ENCODE data around the gene KISS1R. TPM values are rescaled to one million over a fixed set of nuclear protein-coding genes. Genes with fewer than 3 reads are reported as not detected.

The KISS1R gene
- total RNA-seq, 2 donors from 2014 or later = 3.3 TPM; not detected in 1

DNA sequence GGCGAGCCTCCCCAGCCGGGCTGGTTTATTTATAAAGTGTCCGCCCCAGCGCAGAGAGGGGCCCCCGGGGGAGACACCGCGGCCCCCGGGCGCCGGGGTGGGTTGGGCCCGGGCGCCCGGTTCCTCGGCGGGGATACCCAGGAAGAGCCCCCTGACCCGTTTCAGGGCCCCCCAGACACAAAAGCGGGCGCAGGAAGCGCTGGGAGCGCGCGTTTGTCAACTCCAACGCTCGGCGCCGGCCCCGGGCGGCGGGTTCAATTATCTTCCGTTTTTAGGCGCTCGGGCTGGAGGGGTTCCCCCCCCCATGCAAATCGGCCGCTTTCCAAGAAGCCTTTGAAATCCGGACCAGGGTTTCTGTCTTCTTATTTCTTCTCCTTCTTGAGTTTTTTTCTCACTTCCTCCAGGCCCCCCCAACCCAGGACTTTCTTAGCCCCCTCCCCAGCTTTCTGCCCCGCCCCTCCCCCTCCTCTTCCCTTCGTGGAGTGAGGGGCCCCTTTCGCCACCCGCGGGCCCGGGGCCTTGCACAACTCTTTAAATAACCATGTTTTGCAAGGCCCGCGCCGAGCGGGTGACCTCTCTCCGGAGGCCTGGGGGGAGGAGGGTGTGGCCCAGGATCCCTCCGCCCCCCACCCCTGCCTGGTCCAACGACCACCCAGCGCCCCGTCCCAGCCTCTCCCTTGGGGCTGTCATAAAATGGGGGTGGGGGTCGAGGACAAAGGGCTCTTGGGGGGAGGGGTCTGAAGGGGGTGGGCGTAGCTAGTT is 9.6 kb downstream of the KISS1R start:
- DNase-seq = peak; percentile 59 to 72 (median 62)
- Histone ChIP-seq H3K4me1 (peaks cover 28% of the 10 kb centered on the region), H3K27ac (peak overlapping the region; percentile 73 to 93 (median 84)), H3K4me3 (peak overlapping the region; percentile 74 to 84), H3K36me3 (replicated peaks in 1 of 2; ENCODE audit: insufficient read depth in 1 of 2, low read depth in 2 of 2) (no peaks in the 10 kb centered on the region), H3K27me3 (no peaks in the 10 kb centered on the region), H3K9me3 (no peaks in the 10 kb centered on the region)
- TF ChIP-seq, protein P1, sequence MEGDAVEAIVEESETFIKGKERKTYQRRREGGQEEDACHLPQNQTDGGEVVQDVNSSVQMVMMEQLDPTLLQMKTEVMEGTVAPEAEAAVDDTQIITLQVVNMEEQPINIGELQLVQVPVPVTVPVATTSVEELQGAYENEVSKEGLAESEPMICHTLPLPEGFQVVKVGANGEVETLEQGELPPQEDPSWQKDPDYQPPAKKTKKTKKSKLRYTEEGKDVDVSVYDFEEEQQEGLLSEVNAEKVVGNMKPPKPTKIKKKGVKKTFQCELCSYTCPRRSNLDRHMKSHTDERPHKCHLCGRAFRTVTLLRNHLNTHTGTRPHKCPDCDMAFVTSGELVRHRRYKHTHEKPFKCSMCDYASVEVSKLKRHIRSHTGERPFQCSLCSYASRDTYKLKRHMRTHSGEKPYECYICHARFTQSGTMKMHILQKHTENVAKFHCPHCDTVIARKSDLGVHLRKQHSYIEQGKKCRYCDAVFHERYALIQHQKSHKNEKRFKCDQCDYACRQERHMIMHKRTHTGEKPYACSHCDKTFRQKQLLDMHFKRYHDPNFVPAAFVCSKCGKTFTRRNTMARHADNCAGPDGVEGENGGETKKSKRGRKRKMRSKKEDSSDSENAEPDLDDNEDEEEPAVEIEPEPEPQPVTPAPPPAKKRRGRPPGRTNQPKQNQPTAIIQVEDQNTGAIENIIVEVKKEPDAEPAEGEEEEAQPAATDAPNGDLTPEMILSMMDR (IDR thresholded peaks at IDR 0.05) = no peak
- no peak for TF ChIP-seq POLR2A (IDR thresholded peaks at IDR 0.05)
- intact Hi-C loops (cut with DNase I) = no loop called here
- 0% methylated on average over 11 to 38 of the region's 52 CpGs for WGBS, 2 donors
- no peak for ATAC-seq

DNA sequence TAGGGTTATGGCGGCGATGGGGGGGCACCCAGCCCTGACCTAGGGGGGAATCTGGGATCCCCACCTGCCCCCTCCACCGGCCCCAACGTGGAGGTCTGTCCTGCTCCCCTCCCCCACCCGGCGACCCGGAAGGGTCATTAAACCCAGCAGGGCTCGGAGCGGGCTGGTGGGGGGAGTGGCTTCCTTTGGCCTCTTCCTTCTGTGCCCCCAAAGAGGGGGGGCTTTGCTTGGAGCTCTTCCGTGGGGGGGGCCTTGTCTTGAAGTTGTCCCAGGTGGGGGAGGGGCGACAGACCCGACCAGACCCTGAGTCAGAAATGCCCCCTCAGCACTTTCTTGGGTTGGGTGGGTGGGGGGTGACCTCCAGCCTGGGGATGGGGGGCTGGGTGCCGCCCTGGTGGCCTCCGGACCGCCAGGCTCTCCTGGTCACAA is 10.2 kb downstream of the KISS1R start:
- peaks cover 28% of the 10 kb centered on the region for H3K4me1 ChIP-seq
- TF ChIP-seq, protein P1 (IDR thresholded peaks at IDR 0.05) = no peak
- TF ChIP-seq POLR2A (IDR thresholded peaks at IDR 0.05) = no peak
- DNase-seq (no peak), ATAC-seq (no peak)
- no peaks in the 10 kb centered on the region for H3K27me3 ChIP-seq
- no peaks in the 10 kb centered on the region for H3K9me3 ChIP-seq
- intact Hi-C loops (cut with DNase I) = no loop called here
- peak overlapping the region in 1 of 2 donors; percentile 74 for H3K4me3 ChIP-seq
- WGBS, 2 donors = 28% methylated on average over 8 of the region's 15 CpGs; no CpG with 5 or more reads in 1 of the 2 donors
- H3K27ac ChIP-seq = peak overlapping the region; percentile 42 to 93 (median 84)
- no peaks in the 10 kb centered on the region for H3K36me3 ChIP-seq (replicated peaks in 1 of 2; ENCODE audit: insufficient read depth in 1 of 2, low read depth in 2 of 2)

DNA sequence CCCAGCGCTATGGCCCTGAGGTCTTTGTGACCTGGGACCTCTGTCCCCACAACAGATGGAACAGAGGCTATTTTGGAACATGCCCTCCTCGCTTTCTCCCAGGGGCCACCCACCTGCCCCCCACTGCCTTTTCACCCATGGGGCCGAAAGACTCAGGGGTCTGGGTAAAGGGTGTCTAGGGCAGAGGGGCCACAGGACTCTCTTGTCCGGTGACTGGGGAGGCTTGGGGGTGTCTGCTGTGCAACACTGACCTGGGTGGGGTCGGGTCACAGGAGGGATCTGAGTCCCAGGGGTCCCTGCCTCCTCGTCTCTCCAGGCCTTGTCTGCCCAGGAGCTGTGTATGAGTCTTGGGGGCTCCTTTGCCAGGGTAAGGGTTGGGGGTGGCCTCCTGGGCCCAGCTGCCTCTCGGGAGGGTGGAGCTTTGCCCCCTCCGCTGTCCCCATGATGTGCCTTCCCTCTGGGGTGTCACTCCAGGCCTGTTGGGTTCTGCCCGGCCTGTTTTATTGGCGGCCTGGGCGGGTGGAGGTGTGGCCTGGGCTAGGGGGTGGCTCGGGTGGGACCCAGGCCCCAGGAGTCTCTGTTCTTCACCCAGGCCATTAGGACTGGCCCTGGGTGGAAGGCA is 10.8 kb downstream of the KISS1R start:
- TF ChIP-seq POLR2A (IDR thresholded peaks at IDR 0.05) = no peak
- TF ChIP-seq, protein P1 (IDR thresholded peaks at IDR 0.05) = no peak
- WGBS, 2 donors = 70 to 81% methylated on average over 2 to 12 of the region's 12 CpGs
- no peak overlapping the region for H3K4me3 ChIP-seq
- DNase-seq (no peak), ATAC-seq (no peak)
- peaks cover 33% of the 10 kb centered on the region for H3K4me1 ChIP-seq
- H3K9me3 ChIP-seq = no peaks in the 10 kb centered on the region
- intact Hi-C loops (cut with DNase I) = no loop called here
- no peaks in the 10 kb centered on the region for H3K36me3 ChIP-seq (replicated peaks in 1 of 2; ENCODE audit: insufficient read depth in 1 of 2, low read depth in 2 of 2)
- peak overlapping the region in 3 of 4 donors; percentile 30 to 93 (median 85) for H3K27ac ChIP-seq
- H3K27me3 ChIP-seq = no peaks in the 10 kb centered on the region

DNA sequence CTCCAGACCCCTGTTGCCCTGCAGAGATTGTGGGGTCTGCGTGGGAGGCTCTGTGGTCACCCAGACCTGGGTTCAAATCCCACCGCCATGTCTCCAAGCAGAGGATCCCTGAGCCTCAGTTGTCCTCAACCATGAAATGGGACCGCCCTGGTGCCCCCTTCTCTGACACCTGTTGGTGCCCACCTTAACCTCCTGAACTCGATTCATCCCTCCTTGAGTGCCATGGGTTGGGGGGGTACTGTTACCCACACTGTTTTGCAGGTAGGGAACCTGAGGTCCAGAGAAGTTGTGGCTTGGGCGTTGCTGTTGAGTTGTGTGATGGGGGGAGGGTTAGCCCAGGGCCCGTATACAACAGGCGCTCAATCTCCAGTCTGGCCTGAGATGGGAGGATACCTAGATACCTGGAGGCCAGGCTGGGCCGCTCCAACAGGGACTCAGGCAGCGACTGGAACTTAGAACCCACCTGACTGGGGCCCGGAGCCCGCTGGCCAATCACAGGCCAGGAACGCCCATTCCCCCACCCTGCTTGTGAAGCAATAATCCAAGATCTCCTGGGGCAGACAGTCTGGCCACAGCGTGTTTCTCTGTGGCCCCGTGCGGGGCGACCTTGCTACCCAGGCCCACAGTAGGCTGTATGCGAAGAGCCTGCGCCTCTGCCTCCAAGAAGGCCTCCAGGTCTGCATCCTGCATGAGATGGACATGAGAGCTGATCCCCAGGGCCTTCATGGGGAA is 11.5 kb downstream of the KISS1R start:
- DNase-seq = peak in 1 of 4 donors; percentile 38

More for the DNA sequence above, 11.5 kb downstream of the KISS1R start:
- TF ChIP-seq, protein P1 (IDR thresholded peaks at IDR 0.05) = no peak
- no peak for TF ChIP-seq POLR2A (IDR thresholded peaks at IDR 0.05)
- Histone ChIP-seq H3K27me3 (no peaks in the 10 kb centered on the region), H3K4me3 (no peak overlapping the region), H3K4me1 (peaks cover 41% of the 10 kb centered on the region), H3K27ac (peak overlapping the region in 1 of 4 donors; percentile 30), H3K9me3 (no peaks in the 10 kb centered on the region), H3K36me3 (replicated peaks in 1 of 2; ENCODE audit: insufficient read depth in 1 of 2, low read depth in 2 of 2) (no peaks in the 10 kb centered on the region)
- ATAC-seq = no peak
- intact Hi-C loops (cut with DNase I) = no loop called here
- WGBS, 2 donors = 80 to 92% methylated on average over 2 to 18 of the region's 18 CpGs
